ENCODE results near the gene MAB21L2.

Gene MAB21L2

DNA sequence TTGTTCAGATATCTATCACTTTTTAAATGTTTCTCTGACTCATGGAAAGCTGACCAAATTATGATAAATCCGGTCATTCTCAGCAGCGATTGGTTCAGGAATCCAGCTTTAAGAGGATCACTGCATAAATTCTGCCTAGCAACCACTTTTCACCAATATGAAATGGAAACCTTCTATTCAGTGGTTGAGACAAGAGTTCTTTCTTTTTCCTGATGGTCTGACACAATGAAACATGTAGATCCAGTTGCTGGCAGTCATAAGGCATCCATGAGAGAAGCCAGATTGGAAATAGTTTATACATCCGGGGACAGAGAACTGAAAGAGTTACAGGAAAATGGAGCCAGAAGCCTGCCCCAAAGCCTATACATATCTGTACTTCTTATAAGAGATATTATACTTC lies 27.2 kb downstream of the MAB21L2 start:
- DNase-seq (ENCODE audit: low spot score) = no peak

- no peak for DNase-seq (ENCODE audit: low spot score)
Observed at GRCh38 chr4:150619042-150619441, 37.1 kb downstream of the MAB21L2 start.

- no peak for DNase-seq (ENCODE audit: low spot score)
Observed at GRCh38 chr4:150624055-150624454, 42.1 kb downstream of the MAB21L2 start.

DNA sequence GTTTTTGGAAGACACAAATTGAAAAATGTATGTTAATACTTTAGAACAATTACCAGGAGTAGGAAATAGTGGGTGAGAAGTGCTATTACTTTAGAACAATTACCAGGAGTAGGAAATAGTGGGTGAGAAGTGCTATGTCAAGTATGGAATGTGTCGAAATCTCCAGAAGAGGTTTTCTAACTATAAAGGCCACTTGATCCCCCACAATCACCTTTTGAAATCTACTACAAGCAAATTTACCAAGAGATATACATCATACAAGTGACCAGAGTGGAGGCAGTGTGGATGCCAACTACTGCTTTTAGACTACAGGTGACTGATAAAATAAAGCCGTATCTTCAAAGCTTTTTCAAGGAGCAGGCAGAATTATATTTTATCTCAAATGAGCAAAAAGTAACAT lies 43.1 kb downstream of the MAB21L2 start:
- DNase-seq (ENCODE audit: low spot score) = no peak

- no peak for DNase-seq (ENCODE audit: low spot score)
Observed at GRCh38 chr4:150628073-150628472, 46.1 kb downstream of the MAB21L2 start.

DNA sequence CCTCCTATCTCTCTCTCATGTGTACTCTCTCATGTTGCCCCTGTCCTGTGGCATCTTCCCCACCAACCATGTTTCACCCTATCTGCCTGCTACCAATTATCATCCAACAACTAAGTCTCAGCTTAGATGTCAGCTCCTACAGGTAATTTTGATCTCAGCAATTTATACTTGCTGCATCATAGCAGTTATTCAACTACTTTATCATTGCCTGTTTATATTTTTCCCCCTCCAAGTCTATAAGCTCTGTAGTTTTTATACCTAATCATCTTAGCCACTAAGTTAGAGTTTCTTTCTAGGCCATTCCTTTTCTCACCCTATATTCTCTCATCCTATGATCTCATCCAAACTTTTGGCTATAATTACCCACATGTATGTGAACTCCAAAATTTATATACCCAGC lies 50.7 kb downstream of the MAB21L2 start:
- no peak for DNase-seq (ENCODE audit: low spot score)
